Esophagus mucosa (tissue), 1 donor: ENCODE measurements around the gene SELENON. TPM values are rescaled to one million over a fixed set of nuclear protein-coding genes. Genes with fewer than 3 reads are reported as not detected.
A peak's percentile ranks its signal among the peaks of the same experiment; 100 is the strongest.

Experiments
- ATAC-seq: fragments of 200-7000 bp; cut with Tn5 transposase; one replicate; pipeline ENCODE4 v1.9.1; 2020
- total RNA-seq: library from RNA; stranded (reverse); gene quantifications from one replicate; pipeline ENCODE4 v1.2.4, GENCODE V29; 2023
- donor health status: DM: yes; HTN: yes; CAD: no.

The SELENON gene
- total RNA-seq, 1 donor from 2014 or later: 35.2 TPM

- ATAC-seq: no peak
Observed at GRCh38 chr1:25795211-25795610, 4.8 kb upstream of the SELENON start.

GRCh38 chr1:25795946-25796810 lies 3.8 kb upstream of the SELENON start:
- ATAC-seq: peak; percentile 54

- ATAC-seq: peak; percentile 50
Observed at GRCh38 chr1:25796811-25797458, 3.1 kb upstream of the SELENON start.

- peak; percentile 31 for ATAC-seq
Observed at GRCh38 chr1:25797939-25798338, 2.1 kb upstream of the SELENON start.

- no peak for ATAC-seq
Observed at GRCh38 chr1:25798666-25799351, 1.2 kb upstream of the SELENON start.

- ATAC-seq: no peak
Observed at GRCh38 chr1:25799352-25799934, 550 bp upstream of the SELENON start.

- ATAC-seq: peak; percentile 1
Observed at GRCh38 chr1:25800703-25801377, 847 bp downstream of the SELENON start.

GRCh38 chr1:25802915-25803314 lies 2.9 kb downstream of the SELENON start:
- ATAC-seq: no peak

GRCh38 chr1:25803368-25803767 lies 3.4 kb downstream of the SELENON start:
- ATAC-seq: no peak

- ATAC-seq: peak; percentile 14
Observed at GRCh38 chr1:25804244-25804963, 4.4 kb downstream of the SELENON start.

- ATAC-seq: no peak
Observed at GRCh38 chr1:25804964-25805862, 5.2 kb downstream of the SELENON start.

- ATAC-seq: peak; percentile 2
Observed at GRCh38 chr1:25805863-25806225, 5.9 kb downstream of the SELENON start.

- ATAC-seq: no peak
Observed at GRCh38 chr1:25806418-25806817, 6.4 kb downstream of the SELENON start.

- ATAC-seq: no peak
Observed at GRCh38 chr1:25807480-25808390, 7.7 kb downstream of the SELENON start.

- ATAC-seq: no peak
Observed at GRCh38 chr1:25808481-25809244, 8.7 kb downstream of the SELENON start.

GRCh38 chr1:25809283-25809926 lies 9.4 kb downstream of the SELENON start:
- peak; percentile 54 for ATAC-seq

- ATAC-seq: no peak
Observed at GRCh38 chr1:25809929-25810328, 9.9 kb downstream of the SELENON start.
